Trophoblast cell (in vitro differentiated cells and primary cell): ENCODE data around the gene ALDH3A2.

Source experiments
- DNase-seq, 2 donors: peaks; one replicate each; pipeline ENCODE4 v3.0.0-alpha.2; 2016
- H2AFZ ChIP-seq: 2 replicates; pipeline ENCODE4 v1.6.1; 2013; ENCODE audit warnings: low read length, moderate library complexity, mild to moderate bottlenecking; ENCODE audit not compliant: insufficient read depth, poor library complexity
- H2AK5ac ChIP-seq: 2 replicates; pipeline ENCODE4 v1.6.1; 2013; ENCODE audit warnings: mild to moderate bottlenecking, low read length
- H2BK120ac ChIP-seq: 2 replicates; pipeline ENCODE4 v1.6.1; 2013; ENCODE audit warnings: low read length, mild to moderate bottlenecking, moderate library complexity; ENCODE audit not compliant: insufficient read depth, poor library complexity
- H2BK12ac ChIP-seq: 2 replicates; pipeline ENCODE4 v1.6.1; 2013; ENCODE audit warnings: mild to moderate bottlenecking, low read length, moderate library complexity
- H2BK5ac ChIP-seq: 2 replicates; pipeline ENCODE4 v1.6.1; 2013; ENCODE audit warnings: low read length, low read depth, moderate library complexity, mild to moderate bottlenecking; ENCODE audit not compliant: poor library complexity
- H3K14ac ChIP-seq: 2 replicates; pipeline ENCODE4 v1.6.1; 2013; ENCODE audit warnings: mild to moderate bottlenecking, low read length
- H3K18ac ChIP-seq: 2 replicates; pipeline ENCODE4 v1.6.1; 2013; ENCODE audit warnings: mild to moderate bottlenecking, low read length
- H3K23ac ChIP-seq: 2 replicates; pipeline ENCODE4 v1.6.1; 2013; ENCODE audit warnings: low read length
- H3K27ac ChIP-seq: 2 replicates; pipeline ENCODE4 v1.5.1; 2013; ENCODE audit warnings: low read depth, mild to moderate bottlenecking, inconsistent platforms, low read length, moderate library complexity
- H3K27me3 ChIP-seq: 2 replicates; pipeline ENCODE4 v1.6.1; 2013; ENCODE audit warnings: inconsistent platforms, mild to moderate bottlenecking, low read length, moderate library complexity; ENCODE audit not compliant: insufficient read depth
- H3K36me3 ChIP-seq, 2 experiments: 1 replicate in 1 of 2; 2 replicates in 1 of 2; pipeline ENCODE4 v1.6.1; 2013; ENCODE audit warnings: low read length in 2 of 2, mild to moderate bottlenecking in 2 of 2, moderate library complexity in 1 of 2; ENCODE audit not compliant: insufficient read depth in 2 of 2, control insufficient read depth in 1 of 2
- H3K4ac ChIP-seq: 2 replicates; pipeline ENCODE4 v1.6.1; 2013; ENCODE audit warnings: low read depth, mild to moderate bottlenecking, low read length, moderate library complexity
- H3K4me1 ChIP-seq, 2 experiments: 1 replicate in 1 of 2; 2 replicates in 1 of 2; pipeline ENCODE4 v1.6.1; 2013; ENCODE audit warnings: low read length in 2 of 2, mild to moderate bottlenecking in 2 of 2, moderate library complexity in 1 of 2; ENCODE audit not compliant: insufficient read depth in 2 of 2, control insufficient read depth in 1 of 2
- H3K4me2 ChIP-seq: 2 replicates; pipeline ENCODE4 v1.6.1; 2013; ENCODE audit warnings: inconsistent platforms, mild to moderate bottlenecking, low read length, moderate library complexity
- H3K4me3 ChIP-seq: 2 replicates; pipeline ENCODE4 v1.5.1; 2013; ENCODE audit warnings: mild to moderate bottlenecking, low read depth, low read length, inconsistent platforms
- H3K79me1 ChIP-seq: one replicate; pipeline ENCODE4 v1.6.1; 2013; ENCODE audit warnings: low read length
- H3K79me2 ChIP-seq: 2 replicates; pipeline ENCODE4 v1.6.1; 2013; ENCODE audit warnings: low read length, mild to moderate bottlenecking; ENCODE audit not compliant: control insufficient read depth, insufficient read depth, poor library complexity
- H3K9ac ChIP-seq: 2 replicates; pipeline ENCODE4 v1.6.1; 2013; ENCODE audit warnings: mild to moderate bottlenecking, low read length
- H3K9me3 ChIP-seq: 2 replicates; pipeline ENCODE4 v1.6.1; 2013; ENCODE audit warnings: low read depth, mild to moderate bottlenecking, control low read depth, inconsistent platforms, low read length; ENCODE audit not compliant: insufficient read depth
- H4K12ac ChIP-seq: 2 replicates; pipeline ENCODE4 v1.6.1; 2013; ENCODE audit warnings: low read depth, mild to moderate bottlenecking, low read length, moderate library complexity
- H4K8ac ChIP-seq: 2 replicates; pipeline ENCODE4 v1.6.1; 2013; ENCODE audit warnings: low read depth, mild to moderate bottlenecking, low read length, moderate library complexity
- H4K91ac ChIP-seq: one replicate; pipeline ENCODE4 v1.6.1; 2013; ENCODE audit warnings: low read depth, mild to moderate bottlenecking, low read length, moderate library complexity
- WGBS: extraction: QIAGEN DNeasy Blood & Tissue Kit; methylation state at CpG from one replicate; pipeline ENCODE4 v1.1.7; 2013; ENCODE audit warnings: missing lambda C conversion rate; ENCODE audit not compliant: insufficient read length, insufficient coverage; ENCODE audit errors: extremely low coverage; 5-methylcytosine and 5-hydroxymethylcytosine counted together

Gene ALDH3A2

GRCh38 chr17:19660219-19660870, 11.8 kb downstream of the ALDH3A2 start:
- H4K8ac ChIP-seq, result no peak overlapping the region
- H3K36me3 ChIP-seq, result no peaks in the 10 kb centered on the region
- no peak for DNase-seq
- H2AK5ac ChIP-seq, result no peak overlapping the region
- no peak overlapping the region for H3K14ac ChIP-seq
- no peak overlapping the region for H3K4me2 ChIP-seq
- no peak overlapping the region for H4K12ac ChIP-seq
- H3K79me1 ChIP-seq, result no peaks in the 10 kb centered on the region
- no peak overlapping the region for H2BK5ac ChIP-seq
- H4K91ac ChIP-seq, result no peak overlapping the region
- H3K79me2 ChIP-seq, result no peaks in the 10 kb centered on the region
- no peaks in the 10 kb centered on the region for H3K4me1 ChIP-seq
- no peak overlapping the region for H3K4ac ChIP-seq
- H3K9ac ChIP-seq, result no peak overlapping the region
- H2BK12ac ChIP-seq, result no peak overlapping the region
- WGBS, result no CpG with 5 or more reads among the region's 6 CpGs
- H3K23ac ChIP-seq, result no peak overlapping the region
- no peaks in the 10 kb centered on the region for H3K27me3 ChIP-seq
- H3K18ac ChIP-seq, result no peak overlapping the region
- no peak overlapping the region for H2AFZ ChIP-seq
- no peak overlapping the region for H2BK120ac ChIP-seq
- H3K4me3 ChIP-seq, result no peak overlapping the region
- no peak overlapping the region for H3K27ac ChIP-seq
- peaks cover 2% of the 10 kb centered on the region for H3K9me3 ChIP-seq

- Histone ChIP-seq H4K12ac (no peak overlapping the region), H3K4ac (no peak overlapping the region), H3K79me1 (no peaks in the 10 kb centered on the region), H2BK5ac (no peak overlapping the region), H3K27ac (no peak overlapping the region), H2BK12ac (no peak overlapping the region), H2AK5ac (no peak overlapping the region), H3K27me3 (no peaks in the 10 kb centered on the region), H3K14ac (no peak overlapping the region), H3K23ac (no peak overlapping the region), H4K8ac (no peak overlapping the region), H3K9ac (no peak overlapping the region), H3K4me2 (no peak overlapping the region), H3K4me3 (no peak overlapping the region), H3K4me1 (no peaks in the 10 kb centered on the region), H2AFZ (no peak overlapping the region), H3K18ac (no peak overlapping the region), H2BK120ac (no peak overlapping the region), H3K9me3 (no peaks in the 10 kb centered on the region), H3K79me2 (no peaks in the 10 kb centered on the region), H3K36me3 (no peaks in the 10 kb centered on the region), H4K91ac (no peak overlapping the region)
- WGBS, result no CpG with 5 or more reads among the region's 3 CpGs
- no peak for DNase-seq
These were observed 12.6 kb downstream of the ALDH3A2 start for GRCh38 chr17:19661121-19661520.

- Histone ChIP-seq H4K12ac (no peak overlapping the region), H3K79me2 (no peaks in the 10 kb centered on the region), H4K91ac (no peak overlapping the region), H3K36me3 (no peaks in the 10 kb centered on the region), H3K27me3 (no peaks in the 10 kb centered on the region), H3K9ac (no peak overlapping the region), H3K4me1 (no peaks in the 10 kb centered on the region), H3K18ac (no peak overlapping the region), H2AK5ac (no peak overlapping the region), H4K8ac (no peak overlapping the region), H3K27ac (no peak overlapping the region), H2BK12ac (no peak overlapping the region), H3K4ac (no peak overlapping the region), H2BK120ac (no peak overlapping the region), H3K9me3 (no peaks in the 10 kb centered on the region), H3K4me3 (no peak overlapping the region), H3K79me1 (no peaks in the 10 kb centered on the region), H2BK5ac (no peak overlapping the region), H3K23ac (no peak overlapping the region), H3K4me2 (no peak overlapping the region), H3K14ac (no peak overlapping the region), H2AFZ (no peak overlapping the region)
- DNase-seq, result no peak
- WGBS, result no CpG with 5 or more reads among the region's 6 CpGs
These were observed 14.5 kb downstream of the ALDH3A2 start for GRCh38 chr17:19663097-19663496.

GRCh38 chr17:19664136-19664820, 15.7 kb downstream of the ALDH3A2 start:
- Histone ChIP-seq H2AK5ac (no peak overlapping the region), H4K8ac (no peak overlapping the region), H3K18ac (no peak overlapping the region), H2BK5ac (no peak overlapping the region), H3K4me3 (no peak overlapping the region), H4K12ac (no peak overlapping the region), H4K91ac (no peak overlapping the region), H3K4ac (no peak overlapping the region), H2AFZ (no peak overlapping the region), H3K9ac (no peak overlapping the region), H3K14ac (no peak overlapping the region), H3K23ac (no peak overlapping the region), H3K79me1 (no peaks in the 10 kb centered on the region), H2BK12ac (no peak overlapping the region), H3K4me2 (no peak overlapping the region), H3K27me3 (no peaks in the 10 kb centered on the region), H3K27ac (no peak overlapping the region), H2BK120ac (no peak overlapping the region), H3K4me1 (no peaks in the 10 kb centered on the region), H3K36me3 (no peaks in the 10 kb centered on the region), H3K9me3 (no peaks in the 10 kb centered on the region), H3K79me2 (no peaks in the 10 kb centered on the region)
- DNase-seq, result no peak
- WGBS, result no CpG with 5 or more reads among the region's 5 CpGs
